Skeletal muscle cell (primary cell): ENCODE data around the gene SHROOM3.

Experiments
- DNase-seq: peaks from one replicate; pipeline ENCODE4 v3.0.0-alpha.2; 2010; ENCODE audit warnings: low read depth
- H3K4me3 ChIP-seq: 2 replicates; pipeline ENCODE4 v1.5.1; 2011; ENCODE audit warnings: low read depth, mild to moderate bottlenecking, control low read depth, low read length, moderate library complexity

Gene SHROOM3

GRCh38 chr4:76780781-76781697 is 346.0 kb downstream of the SHROOM3 start:
- no peak overlapping the region for H3K4me3 ChIP-seq
- no peak for DNase-seq

DNA sequence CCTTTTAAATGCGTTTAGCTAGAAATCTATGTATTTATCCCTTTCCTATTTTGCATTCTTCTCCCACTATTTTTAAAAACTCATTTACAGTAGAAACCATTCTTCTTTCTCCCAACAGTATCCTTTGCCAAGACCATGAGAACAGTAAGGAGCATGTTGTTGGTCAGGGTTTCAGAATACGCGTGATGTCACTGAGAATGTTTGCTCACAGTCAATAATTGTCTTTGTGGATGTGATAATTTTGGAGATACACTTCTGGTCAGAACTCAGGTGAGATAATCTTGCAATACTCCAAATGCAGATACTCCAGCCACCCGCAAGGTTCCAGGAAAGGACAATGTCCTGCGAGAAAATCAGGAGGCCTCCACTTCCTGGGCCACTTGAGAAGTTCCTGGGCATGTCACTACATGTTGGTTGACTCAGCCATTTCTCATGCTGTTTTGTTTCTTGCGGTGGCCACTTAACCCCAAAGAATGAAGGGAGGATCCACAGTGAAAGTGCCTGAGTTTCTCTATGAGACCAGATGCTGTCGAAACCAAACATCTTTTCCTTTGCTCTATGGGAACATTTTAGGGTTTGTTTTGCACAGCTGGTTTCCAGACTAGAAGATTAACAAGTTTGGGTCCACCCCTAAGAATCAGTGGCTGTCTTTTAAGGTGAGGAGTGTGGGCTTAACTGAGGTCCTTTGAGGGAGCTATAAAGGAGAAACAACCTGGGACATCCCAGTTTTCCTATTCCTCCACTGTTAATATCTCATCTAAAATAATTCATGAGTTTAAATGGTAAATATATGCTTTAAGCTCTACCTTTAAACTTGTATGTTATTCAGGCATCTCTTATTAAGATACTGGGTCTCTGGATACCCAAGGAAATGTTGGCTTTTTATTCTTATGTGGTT is 346.9 kb downstream of the SHROOM3 start:
- H3K4me3 ChIP-seq: peak overlapping the region; percentile 31
- peak; percentile 94 for DNase-seq

GRCh38 chr4:76782837-76783236 is 347.8 kb downstream of the SHROOM3 start:
- peak overlapping the region; percentile 31 for H3K4me3 ChIP-seq
- DNase-seq: peak; percentile 54

DNA sequence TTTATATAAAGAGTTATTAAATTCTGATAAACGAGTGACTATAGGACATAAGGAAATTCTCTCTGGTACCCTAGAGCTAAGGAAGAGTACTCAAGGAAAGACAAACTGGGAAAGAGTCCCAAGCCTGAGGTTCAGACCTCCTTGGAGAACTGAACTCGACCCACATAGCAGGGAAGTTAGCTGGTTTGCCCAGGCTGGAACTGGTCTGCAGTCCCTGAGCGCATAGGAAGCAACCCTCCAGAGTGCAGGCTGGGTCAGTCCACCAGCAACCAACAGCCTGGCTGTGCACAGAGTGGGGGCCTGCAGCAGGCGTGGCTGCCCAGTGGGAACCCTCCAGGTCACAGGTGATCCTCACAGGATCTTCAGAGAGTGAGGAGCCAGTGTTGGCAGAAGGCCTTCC is 348.8 kb downstream of the SHROOM3 start:
- H3K4me3 ChIP-seq: no peak overlapping the region
- DNase-seq: no peak

- H3K4me3 ChIP-seq: no peak overlapping the region
- DNase-seq: no peak
These were observed 349.2 kb downstream of the SHROOM3 start for GRCh38 chr4:76784237-76784636.

DNA sequence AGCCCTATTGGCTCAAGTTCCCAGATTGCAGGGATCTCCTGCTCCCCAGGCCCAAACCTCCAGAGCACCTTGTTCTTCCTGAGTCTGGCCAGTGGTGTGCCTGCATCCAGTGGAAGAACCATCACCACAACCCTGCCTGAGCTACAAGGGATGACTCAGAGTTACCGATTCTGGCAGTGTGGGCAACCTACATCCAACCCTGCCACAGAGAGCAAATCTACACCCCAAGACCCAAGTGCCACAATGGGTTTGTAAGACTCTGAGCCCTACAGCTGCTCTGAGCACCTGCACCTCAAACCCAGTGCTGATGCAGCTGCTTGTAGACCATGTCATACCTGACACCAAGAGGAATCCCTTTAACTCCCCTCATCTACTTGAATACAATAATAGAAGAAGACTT is 352.9 kb downstream of the SHROOM3 start:
- no peak overlapping the region for H3K4me3 ChIP-seq
- DNase-seq: no peak

DNA sequence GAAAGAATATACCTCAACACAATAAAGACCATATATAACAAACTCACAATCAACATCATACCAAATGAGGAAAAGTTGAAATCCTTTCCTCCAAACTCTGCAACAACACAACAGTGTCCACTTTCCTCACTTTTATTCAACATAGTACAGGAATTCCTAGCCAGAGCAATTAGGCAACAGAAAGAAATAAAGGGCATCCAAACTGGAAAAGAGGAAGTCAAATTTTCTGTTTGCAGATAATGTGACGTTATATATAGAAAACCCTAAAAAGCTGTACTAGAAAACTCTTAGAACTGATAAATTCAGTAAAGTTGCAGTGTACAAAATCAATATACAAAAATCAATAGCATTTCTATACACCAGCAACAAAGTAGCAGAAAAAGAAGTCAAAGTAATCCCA is 355.3 kb downstream of the SHROOM3 start:
- no peak overlapping the region for H3K4me3 ChIP-seq
- DNase-seq: no peak

GRCh38 chr4:76791479-76791878 is 356.4 kb downstream of the SHROOM3 start:
- no peak for DNase-seq
- H3K4me3 ChIP-seq: no peak overlapping the region

DNA sequence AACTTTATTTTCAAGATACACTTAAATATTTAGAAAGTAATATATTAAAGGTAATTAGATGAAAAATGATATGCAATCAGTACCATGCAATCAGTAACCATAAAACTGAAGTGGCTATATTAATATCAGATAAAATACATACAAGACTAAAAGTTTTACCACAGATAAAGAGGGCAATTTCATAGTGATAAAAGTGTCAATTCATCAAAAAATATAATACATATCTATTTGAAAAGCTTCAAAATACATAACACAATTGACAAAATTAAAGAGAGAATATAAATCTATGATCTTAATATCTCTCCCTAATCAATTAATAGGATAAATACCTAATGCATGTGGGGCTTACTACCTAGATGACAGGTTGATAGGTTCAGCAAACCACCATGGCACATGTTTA is 357.4 kb downstream of the SHROOM3 start:
- no peak for DNase-seq
- no peak overlapping the region for H3K4me3 ChIP-seq

GRCh38 chr4:76795243-76795642 is 360.2 kb downstream of the SHROOM3 start:
- no peak overlapping the region for H3K4me3 ChIP-seq
- no peak for DNase-seq

GRCh38 chr4:76799140-76799539 is 364.1 kb downstream of the SHROOM3 start:
- no peak overlapping the region for H3K4me3 ChIP-seq
- no peak for DNase-seq

DNA sequence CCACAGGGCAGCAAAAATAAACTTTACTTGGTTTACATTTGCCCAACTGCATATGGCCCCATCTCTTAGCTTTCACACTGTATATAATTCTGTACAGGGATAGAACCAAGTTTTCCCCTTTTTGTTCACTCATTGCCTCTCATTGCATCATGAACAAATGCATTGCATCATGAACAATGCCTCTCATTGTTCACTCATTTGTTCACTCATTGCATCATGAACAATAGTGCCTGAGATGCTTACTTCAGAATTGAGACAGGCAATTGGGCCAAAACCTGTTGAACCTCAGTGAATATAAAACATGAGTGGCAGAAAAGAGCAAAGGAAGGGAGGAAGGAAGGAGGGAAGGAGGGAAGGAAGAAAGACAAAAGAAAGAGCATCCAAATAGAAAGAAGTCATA is 364.7 kb downstream of the SHROOM3 start:
- no peak for DNase-seq

DNA sequence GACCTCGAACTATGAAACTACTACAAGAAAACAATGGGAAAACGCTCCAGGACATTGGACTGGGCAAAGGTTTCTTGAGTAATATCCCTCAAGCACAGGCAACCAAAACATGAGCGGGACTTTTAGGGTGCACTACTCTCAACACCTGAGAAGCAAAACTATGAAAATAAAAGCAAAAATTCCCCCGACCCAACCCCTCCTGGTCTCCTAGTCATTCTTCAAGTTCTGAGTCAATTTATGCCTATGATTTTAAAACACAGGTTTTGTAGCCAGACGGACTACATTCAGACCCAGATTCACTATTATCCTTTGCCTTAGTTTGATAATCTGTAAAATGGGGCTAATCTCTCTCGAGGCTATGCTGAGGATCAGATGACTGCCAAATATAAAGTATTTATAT is 365.9 kb downstream of the SHROOM3 start:
- H3K4me3 ChIP-seq: no peak overlapping the region
- DNase-seq: no peak

More for the DNA sequence above, 364.7 kb downstream of the SHROOM3 start:
- no peak overlapping the region for H3K4me3 ChIP-seq

- no peak for DNase-seq
- no peak overlapping the region for H3K4me3 ChIP-seq
These were observed 366.7 kb downstream of the SHROOM3 start for GRCh38 chr4:76801621-76802235.

DNA sequence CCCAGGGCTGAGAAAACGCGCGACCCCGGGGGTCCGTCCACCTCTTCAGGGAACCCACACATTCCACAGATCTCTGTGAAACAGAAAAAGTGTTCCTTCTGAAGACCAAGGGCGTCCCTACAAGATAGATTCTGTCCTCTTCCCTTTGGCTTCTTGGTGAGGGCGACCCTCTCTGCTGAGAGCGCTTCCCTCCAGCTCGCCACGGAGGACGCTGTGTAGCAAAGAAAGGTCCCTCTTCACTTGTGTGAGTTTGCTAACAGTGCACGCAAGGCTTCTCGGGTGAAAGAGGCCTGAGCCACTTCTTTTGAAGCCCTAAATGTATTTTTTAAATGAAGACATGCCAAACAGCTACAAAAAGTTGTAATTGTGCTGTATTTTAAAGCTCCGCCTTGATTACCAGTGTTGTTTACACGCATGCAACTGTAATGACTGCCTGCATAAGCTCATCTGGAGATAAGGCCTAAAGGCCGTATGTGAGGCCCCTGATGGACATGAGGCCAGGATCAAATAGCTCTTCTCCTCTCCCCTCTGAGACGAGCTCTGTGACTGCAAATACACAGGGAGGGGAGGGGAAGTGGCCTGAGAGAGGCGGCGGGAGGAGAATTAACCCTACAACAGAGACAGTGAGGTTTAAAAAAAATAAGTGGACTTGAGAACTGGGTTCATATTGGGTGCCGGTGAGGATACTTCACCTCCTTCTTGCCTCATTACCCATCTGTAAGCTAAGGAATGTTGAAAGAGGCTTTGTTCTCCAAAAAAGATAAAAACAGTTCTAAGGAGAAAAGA is 367.4 kb downstream of the SHROOM3 start:
- no peak overlapping the region for H3K4me3 ChIP-seq
- DNase-seq: no peak

- no peak overlapping the region for H3K4me3 ChIP-seq
- peak; percentile 77 for DNase-seq
These were observed 368.5 kb downstream of the SHROOM3 start for GRCh38 chr4:76803522-76803921.

GRCh38 chr4:76804096-76804495 is 369.1 kb downstream of the SHROOM3 start:
- H3K4me3 ChIP-seq: no peak overlapping the region
- DNase-seq: peak; percentile 27

GRCh38 chr4:76806346-76806745 is 371.3 kb downstream of the SHROOM3 start:
- no peak overlapping the region for H3K4me3 ChIP-seq
- DNase-seq: no peak

- no peak for DNase-seq
- H3K4me3 ChIP-seq: no peak overlapping the region
These were observed 371.7 kb downstream of the SHROOM3 start for GRCh38 chr4:76806757-76807156.
